ENCODE measurements around the gene STAM2.

STAM2 gene

GRCh38 chr2:152100961-152101360 lies 74.6 kb downstream of the STAM2 start:
- no peak overlapping the region for H3K4me3 ChIP-seq (ENCODE audit: low read length)
- no peaks in the 10 kb centered on the region for H3K36me3 ChIP-seq (replicated peaks; ENCODE audit: insufficient read depth, low read length)
- no peaks in the 10 kb centered on the region for H3K9me3 ChIP-seq (replicated peaks; ENCODE audit: insufficient read depth, low read length)
- H3K4me1 ChIP-seq (ENCODE audit: low read length), result no peaks in the 10 kb centered on the region
- no peak overlapping the region for H3K9ac ChIP-seq (ENCODE audit: low read length)
- no peak for DNase-seq
- no peaks in the 10 kb centered on the region for H3K27me3 ChIP-seq (replicated peaks; ENCODE audit: insufficient read depth, low read length)
- no peak for TF ChIP-seq EZH2 (optimal IDR thresholded peaks at IDR 0.05; ENCODE audit: low read depth, low read length)
- no peak for TF ChIP-seq EZH2phosphoT487 (IDR thresholded peaks at IDR 0.05; ENCODE audit: low read length)
- TF ChIP-seq, protein P1, sequence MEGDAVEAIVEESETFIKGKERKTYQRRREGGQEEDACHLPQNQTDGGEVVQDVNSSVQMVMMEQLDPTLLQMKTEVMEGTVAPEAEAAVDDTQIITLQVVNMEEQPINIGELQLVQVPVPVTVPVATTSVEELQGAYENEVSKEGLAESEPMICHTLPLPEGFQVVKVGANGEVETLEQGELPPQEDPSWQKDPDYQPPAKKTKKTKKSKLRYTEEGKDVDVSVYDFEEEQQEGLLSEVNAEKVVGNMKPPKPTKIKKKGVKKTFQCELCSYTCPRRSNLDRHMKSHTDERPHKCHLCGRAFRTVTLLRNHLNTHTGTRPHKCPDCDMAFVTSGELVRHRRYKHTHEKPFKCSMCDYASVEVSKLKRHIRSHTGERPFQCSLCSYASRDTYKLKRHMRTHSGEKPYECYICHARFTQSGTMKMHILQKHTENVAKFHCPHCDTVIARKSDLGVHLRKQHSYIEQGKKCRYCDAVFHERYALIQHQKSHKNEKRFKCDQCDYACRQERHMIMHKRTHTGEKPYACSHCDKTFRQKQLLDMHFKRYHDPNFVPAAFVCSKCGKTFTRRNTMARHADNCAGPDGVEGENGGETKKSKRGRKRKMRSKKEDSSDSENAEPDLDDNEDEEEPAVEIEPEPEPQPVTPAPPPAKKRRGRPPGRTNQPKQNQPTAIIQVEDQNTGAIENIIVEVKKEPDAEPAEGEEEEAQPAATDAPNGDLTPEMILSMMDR (IDR thresholded peaks at IDR 0.05; ENCODE audit: low read length), result no peak
- 0 out of 2 replicates have a peak, but pooled peaks cover 1% of the 10 kb centered on the region for H3K9me2 ChIP-seq (replicated peaks; ENCODE audit: insufficient read depth, low read length)
- no peak overlapping the region for H3K4me2 ChIP-seq (ENCODE audit: low read depth, low read length)
- H4K20me1 ChIP-seq (ENCODE audit: insufficient read depth, low read length), result no peaks in the 10 kb centered on the region
- H3K27ac ChIP-seq (ENCODE audit: low read length), result no peak overlapping the region
- H3F3A ChIP-seq (ENCODE audit: insufficient read depth, low read length), result no peaks in the 10 kb centered on the region
- no peaks in the 10 kb centered on the region for H3K79me2 ChIP-seq (ENCODE audit: low read length)
- H2AFZ ChIP-seq (ENCODE audit: low read length), result no peak overlapping the region

GRCh38 chr2:152099367-152100050 lies 76.1 kb downstream of the STAM2 start:
- peak overlapping the region; percentile 77 for H3K4me2 ChIP-seq (ENCODE audit: low read depth, low read length)
- H2AFZ ChIP-seq (ENCODE audit: low read length), result peak overlapping the region; percentile 96

DNA sequence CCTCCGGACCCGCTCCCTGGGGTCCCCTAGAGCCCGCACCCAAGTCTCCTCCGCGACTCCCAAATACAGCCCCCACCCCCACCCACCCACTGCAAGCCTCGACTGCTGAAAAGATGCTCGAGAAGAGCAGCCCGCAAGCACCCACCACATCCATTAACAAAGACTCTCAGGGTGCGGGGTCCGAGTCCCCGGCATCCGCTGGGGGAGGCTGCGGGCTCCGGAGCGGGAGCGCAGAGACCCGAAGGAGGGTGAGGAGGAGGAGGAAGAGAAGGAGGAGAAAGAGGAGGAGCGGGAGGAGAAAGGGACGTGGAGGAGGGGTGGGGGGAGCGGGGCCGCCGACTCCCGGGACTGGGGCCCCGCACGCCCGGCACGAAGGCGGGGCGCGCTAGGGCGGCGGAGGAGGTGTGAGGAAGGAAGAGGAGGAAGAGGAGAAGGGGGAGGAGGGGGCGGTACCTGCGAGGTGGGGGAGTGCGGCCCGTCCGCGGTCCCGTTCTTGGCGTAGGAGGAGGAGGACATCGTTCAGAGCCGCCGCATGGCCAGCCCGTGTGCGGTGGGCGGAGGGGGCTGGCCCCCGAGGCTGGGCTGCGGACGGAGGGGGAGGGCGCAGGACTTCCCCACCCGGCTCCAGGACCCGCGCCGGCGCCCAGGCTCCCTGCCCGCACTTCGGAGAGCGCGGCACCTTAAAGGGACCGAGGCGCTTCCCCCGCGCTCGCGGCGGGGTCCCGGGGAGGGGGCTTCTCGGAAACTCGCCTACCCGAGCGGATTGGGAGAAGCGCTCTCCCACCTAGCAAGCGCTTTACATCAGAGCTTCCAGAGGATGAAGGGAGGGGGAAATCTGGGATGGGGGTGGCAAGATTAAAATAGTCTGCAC lies 76.8 kb downstream of the STAM2 start, which contains the start of gene CACNB4:
TSS of gene CACNB4 (minus strand) at position 549 of the 871 bp plus-strand sequence.
- H2AFZ ChIP-seq (ENCODE audit: low read length), result peak within 1 kb of the TSS; percentile 96
- TF ChIP-seq, protein P1 (IDR thresholded peaks at IDR 0.05; ENCODE audit: low read length), result no peak
- TF ChIP-seq EZH2 (optimal IDR thresholded peaks at IDR 0.05; ENCODE audit: low read depth, low read length) (no peak), EZH2phosphoT487 (IDR thresholded peaks at IDR 0.05; ENCODE audit: low read length) (no peak)
- H3K4me3 ChIP-seq (ENCODE audit: low read length), result peak within 1 kb of the TSS; percentile 71
- H3K9ac ChIP-seq (ENCODE audit: low read length), result peak within 1 kb of the TSS; percentile 12; the same call in 1 of the 2 replicates
- H3K4me1 ChIP-seq (ENCODE audit: low read length), result no peaks in the 10 kb centered on the region
- H3K4me2 ChIP-seq (ENCODE audit: low read depth, low read length), result peak within 1 kb of the TSS; percentile 77
- H3K27me3 ChIP-seq (replicated peaks; ENCODE audit: insufficient read depth, low read length), result no peaks in the 10 kb centered on the region
- H3F3A ChIP-seq (ENCODE audit: insufficient read depth, low read length), result no peaks in the 10 kb centered on the region
- no peak for DNase-seq
- no peaks in the 10 kb centered on the region for H4K20me1 ChIP-seq (ENCODE audit: insufficient read depth, low read length)
- no peaks in the 10 kb centered on the region for H3K79me2 ChIP-seq (ENCODE audit: low read length)
- H3K9me3 ChIP-seq (replicated peaks; ENCODE audit: insufficient read depth, low read length), result no peaks in the 10 kb centered on the region
- no peak within 1 kb of the TSS for H3K27ac ChIP-seq (ENCODE audit: low read length)
- no peaks in the 10 kb centered on the region for H3K36me3 ChIP-seq (replicated peaks; ENCODE audit: insufficient read depth, low read length)
- no peaks in the 10 kb centered on the region for H3K9me2 ChIP-seq (replicated peaks; ENCODE audit: insufficient read depth, low read length)

More at GRCh38 chr2:152099367-152100050, 76.1 kb downstream of the STAM2 start:
- H3K4me1 ChIP-seq (ENCODE audit: low read length), result no peaks in the 10 kb centered on the region
- H3K9me2 ChIP-seq (replicated peaks; ENCODE audit: insufficient read depth, low read length), result no peaks in the 10 kb centered on the region
- TF ChIP-seq, protein P1 (IDR thresholded peaks at IDR 0.05; ENCODE audit: low read length), result no peak
- no peak for TF ChIP-seq EZH2phosphoT487 (IDR thresholded peaks at IDR 0.05; ENCODE audit: low read length)
- TF ChIP-seq EZH2 (optimal IDR thresholded peaks at IDR 0.05; ENCODE audit: low read depth, low read length), result no peak
- no peaks in the 10 kb centered on the region for H3K27me3 ChIP-seq (replicated peaks; ENCODE audit: insufficient read depth, low read length)
- H3K9ac ChIP-seq (ENCODE audit: low read length), result peak overlapping the region; percentile 12; the same call in 1 of the 2 replicates
- no peaks in the 10 kb centered on the region for H3K9me3 ChIP-seq (replicated peaks; ENCODE audit: insufficient read depth, low read length)
- H3K79me2 ChIP-seq (ENCODE audit: low read length), result no peaks in the 10 kb centered on the region
- DNase-seq, result no peak
- no peak overlapping the region for H3K27ac ChIP-seq (ENCODE audit: low read length)
- H3K36me3 ChIP-seq (replicated peaks; ENCODE audit: insufficient read depth, low read length), result no peaks in the 10 kb centered on the region
- H3F3A ChIP-seq (ENCODE audit: insufficient read depth, low read length), result no peaks in the 10 kb centered on the region
- peak overlapping the region; percentile 71 for H3K4me3 ChIP-seq (ENCODE audit: low read length)
- no peaks in the 10 kb centered on the region for H4K20me1 ChIP-seq (ENCODE audit: insufficient read depth, low read length)
